Skeletal muscle cell (primary cell): Measurements from ENCODE around the gene BEST3.
"Not testable (repeated sequence)": the region's sequence is repeated elsewhere in the genome, so short reads cannot be mapped to it uniquely, and the experiment has no call there.

Experiments
- DNase-seq: peaks from one replicate; pipeline ENCODE4 v3.0.0-alpha.2; 2010; ENCODE audit warnings: low read depth
- H3K4me3 ChIP-seq: 2 replicates; pipeline ENCODE4 v1.5.1; 2011; ENCODE audit warnings: low read depth, mild to moderate bottlenecking, control low read depth, low read length, moderate library complexity

BEST3 gene

DNA sequence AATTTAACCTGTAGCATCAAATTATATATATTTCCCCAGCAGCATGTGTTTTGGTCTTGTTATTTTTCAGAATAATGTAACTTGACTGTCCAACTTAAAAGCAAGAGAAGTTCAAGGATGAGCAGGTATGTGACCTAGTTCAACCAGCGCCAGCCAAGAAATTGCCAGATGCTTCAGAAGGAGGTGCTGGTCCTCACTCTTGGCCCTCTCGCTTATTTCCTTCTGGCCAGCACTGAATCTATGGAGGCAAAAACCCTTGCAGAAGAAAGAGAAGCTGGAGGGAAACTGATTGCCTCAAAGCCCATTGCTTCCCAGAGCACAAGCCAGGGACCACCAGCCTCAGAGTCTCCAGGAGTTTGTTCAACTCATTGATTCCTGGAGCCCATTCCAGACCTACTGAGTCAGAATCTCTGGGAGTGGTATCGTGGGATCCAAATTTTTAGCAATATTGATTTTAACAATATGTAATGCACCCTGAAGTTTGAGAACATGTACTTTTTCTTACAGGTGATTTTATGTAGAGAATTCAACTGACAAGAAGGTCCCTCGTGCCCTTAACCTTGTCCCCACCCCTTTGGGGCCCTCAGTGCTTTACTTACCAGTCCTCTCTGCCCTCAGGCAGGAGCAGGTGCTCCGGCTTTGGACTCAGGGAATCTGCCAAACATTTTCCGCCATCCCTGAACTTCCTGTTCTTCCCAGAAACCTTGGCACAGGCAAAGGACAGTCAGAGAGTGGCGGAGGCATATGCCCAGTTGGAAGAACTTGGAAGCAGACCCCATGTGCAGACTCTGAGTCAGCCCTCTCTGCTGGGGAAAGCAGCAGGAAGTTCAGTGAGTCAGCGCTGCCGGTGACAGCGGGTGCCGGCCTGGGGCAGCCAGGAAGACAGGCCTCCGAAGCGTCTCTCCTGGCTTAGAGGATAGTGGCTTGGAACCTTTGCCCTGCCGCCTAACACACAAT lies 10.4 kb downstream of the BEST3 start:
- peak; percentile 83 for DNase-seq
- no peak overlapping the region for H3K4me3 ChIP-seq

DNA sequence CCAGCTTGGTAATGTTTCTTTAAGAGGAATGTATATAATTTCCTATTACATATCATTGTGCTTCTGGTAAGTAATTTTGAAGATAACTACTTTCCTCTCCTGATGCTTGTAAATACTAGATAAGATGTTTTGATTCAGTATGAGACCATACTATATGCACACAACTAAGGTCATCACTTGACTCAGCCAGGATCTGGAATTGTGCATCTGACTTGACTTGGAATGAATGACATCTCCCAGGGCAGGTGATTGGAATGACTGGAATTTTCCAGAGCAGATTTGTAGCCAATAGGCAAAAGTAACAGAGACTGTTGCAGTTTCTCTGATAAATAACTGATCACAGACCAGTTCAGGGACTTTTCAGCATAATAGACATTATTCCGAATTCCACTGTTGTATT lies 11.1 kb downstream of the BEST3 start:
- H3K4me3 ChIP-seq, result no peak overlapping the region
- DNase-seq, result no peak

DNA sequence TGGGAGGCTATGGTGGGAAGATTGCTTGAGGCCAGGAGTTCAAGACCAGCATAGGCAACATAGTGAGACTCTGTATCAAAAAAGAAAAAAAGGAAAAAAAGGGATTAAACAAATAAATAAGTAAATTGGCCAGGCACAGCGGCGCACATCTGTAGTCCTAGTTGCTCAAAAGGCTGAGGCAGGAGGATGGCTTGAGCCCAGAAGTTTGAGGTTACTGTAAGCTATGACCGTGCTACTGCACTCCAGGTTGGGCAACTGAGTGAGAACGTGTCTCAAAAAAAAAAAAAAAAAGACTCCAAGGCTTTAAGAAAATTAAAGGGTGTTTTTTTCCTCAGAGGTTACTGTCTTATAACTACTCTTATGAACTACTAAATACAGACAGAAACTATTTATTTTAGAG lies 11.7 kb downstream of the BEST3 start:
- H3K4me3 ChIP-seq, result no peak overlapping the region
- no peak for DNase-seq

DNA sequence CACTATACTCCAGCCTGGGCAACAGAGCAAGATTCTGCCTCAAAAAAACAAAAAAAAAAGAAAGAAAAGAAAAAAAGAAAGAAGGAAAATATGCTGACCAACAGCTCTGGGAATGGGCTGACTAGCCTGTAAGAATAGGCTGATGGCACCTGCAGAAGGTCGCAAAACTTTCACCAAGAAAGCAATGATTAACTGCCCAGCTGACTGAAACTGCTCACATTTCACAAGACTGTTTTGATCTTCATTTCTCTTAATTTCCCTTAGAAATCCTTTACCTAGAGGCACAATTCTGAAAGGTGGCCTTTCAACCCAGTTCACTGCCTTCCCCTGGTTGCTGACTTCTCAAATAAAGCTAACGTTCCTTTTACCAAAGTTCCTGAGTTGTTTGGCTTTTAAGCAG lies 12.4 kb downstream of the BEST3 start:
- no peak overlapping the region for H3K4me3 ChIP-seq
- no peak for DNase-seq

DNA sequence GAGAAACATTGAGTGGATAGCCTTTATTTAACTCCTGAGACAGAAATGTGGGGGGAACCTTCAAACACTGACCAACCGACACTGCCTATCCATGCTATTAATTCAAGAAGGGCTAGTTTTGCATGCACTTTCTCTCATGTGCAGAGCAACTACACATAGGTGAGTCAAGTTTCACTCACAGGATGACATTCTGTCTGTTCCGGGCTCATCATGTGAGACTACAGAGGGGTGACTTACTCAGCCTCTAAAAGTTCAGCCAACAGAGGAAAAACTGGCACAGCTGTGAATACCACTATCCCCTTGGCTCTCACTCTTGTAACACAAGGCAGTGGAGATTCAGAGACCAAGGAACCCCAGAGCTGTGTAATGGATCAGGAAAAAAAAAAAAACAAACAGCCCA lies 13.3 kb downstream of the BEST3 start:
- H3K4me3 ChIP-seq, result no peak overlapping the region
- peak; percentile 67 for DNase-seq

DNA sequence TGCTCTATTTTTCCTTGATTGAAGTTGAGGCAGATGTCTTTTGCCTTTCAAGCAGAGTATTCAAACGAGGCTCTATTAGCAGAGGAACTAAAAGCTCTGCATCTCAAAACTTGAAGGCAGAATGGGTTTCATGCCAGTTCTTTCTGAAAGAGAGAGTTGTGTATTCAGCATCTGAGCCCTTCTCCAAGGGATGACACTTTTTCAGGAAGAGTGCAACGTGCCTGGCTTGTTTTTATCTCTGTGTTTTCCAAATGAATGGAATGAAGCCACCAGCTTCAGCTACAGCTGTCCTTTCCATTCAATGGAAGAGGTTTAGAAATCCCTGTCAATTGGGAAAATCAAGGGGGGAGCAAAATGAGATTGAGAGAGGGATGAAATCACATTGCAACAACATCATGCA lies 14.6 kb downstream of the BEST3 start:
- no peak for DNase-seq
- no peak overlapping the region for H3K4me3 ChIP-seq

DNA sequence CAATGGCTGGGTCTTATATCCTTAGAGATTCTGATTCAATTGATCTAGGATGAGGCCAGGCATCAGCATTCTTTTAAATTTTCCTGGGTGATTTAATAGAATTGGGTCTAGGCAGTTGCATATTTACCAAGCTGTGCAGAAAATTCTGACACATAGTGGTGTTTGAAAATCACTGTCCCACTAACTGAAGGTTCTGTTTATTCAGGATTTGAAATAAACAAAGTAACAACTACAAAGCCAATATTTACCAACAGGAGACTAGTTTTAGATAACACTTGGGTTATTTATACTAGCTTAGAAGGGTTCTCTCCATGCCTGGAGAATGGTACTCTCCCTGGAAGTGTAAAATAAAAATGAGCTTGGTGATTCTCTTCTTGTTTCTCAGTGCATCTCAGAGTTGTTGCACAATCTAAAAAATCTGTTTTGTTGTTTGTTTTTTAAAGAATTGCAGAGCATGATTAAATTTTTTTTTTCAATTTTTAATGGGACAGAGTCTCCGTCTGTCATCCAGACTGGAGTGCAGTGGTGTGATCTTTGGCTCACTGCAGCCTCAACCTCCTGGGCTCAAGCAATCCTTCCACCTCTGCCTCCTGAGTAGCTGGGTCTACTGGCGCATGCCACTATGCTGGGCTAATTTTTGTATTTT lies 16.9 kb downstream of the BEST3 start:
- no peak for DNase-seq
- H3K4me3 ChIP-seq, result no peak overlapping the region

DNA sequence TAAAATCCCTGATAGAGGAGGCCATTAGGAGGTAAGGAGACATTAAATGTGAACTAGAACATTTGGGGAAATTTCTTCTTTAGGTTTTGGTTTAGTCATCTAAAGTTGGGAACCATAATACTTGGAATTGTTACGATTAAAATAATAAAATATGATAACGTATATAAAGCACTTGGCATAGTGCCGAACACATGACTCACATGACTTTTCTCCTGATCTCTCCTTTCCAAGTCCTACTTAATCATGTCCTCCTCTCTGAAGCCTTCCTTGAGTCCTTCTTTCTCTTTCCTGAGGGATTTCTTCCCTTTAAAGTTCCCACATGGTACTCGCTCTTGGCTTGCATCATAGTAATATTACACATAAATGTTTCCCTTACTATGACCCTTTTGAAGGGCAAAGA lies 20.0 kb downstream of the BEST3 start:
- no peak overlapping the region for H3K4me3 ChIP-seq
- DNase-seq, result no peak

DNA sequence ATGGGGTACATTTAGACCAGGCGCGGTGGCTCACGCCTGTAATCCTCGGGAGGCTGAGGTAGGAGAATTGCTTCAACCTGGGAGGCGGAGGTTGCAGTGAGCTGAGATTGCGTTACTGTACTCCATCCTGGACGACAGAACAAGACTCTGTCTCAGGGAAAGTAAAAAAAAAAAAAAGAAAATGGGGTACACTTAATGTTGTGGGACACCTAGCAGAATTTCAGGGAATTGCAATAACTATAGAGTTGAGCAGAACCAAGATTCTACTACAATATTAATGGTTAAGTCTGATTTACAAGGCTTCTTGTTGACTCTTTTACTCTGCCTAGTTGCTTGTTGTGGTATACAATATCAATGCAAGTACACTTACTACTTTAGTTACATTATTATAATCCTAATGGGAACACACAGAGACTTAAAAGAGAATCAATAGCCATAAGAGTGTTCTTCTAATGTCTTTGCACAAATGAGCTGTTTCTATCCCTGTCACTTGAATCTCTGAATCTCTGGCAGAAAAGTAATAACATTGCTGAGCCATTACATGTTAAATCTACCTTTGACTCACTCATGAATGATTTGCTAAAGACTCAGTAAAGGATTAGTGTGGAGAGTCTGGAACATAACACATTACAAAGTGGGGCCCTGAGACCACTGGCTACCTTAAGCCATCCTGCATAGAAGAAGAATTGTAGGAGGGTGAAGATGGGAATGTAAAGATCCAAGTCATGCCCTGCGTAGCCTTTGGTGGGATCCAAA lies 22.7 kb downstream of the BEST3 start:
- H3K4me3 ChIP-seq, result no peak overlapping the region
- DNase-seq, result no peak

DNA sequence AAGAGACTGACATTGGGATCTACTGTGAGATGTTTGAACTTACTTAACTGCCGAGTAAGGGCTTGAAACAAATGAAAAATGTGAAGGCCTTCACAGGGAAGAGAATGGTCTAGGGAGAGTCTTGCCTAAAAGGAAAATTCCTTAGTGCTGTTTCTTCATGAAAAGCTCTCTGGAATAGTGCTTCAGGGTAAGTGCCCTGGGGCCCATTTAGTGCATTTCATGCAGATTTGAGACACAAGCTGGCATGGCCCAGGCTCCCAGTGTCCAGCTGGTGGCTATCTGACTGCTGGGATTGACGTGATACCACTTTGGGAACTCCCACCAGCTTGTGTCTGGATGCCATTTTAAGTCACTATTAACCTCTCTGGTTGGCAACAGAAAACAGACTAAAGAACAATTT lies 26.9 kb downstream of the BEST3 start:
- no peak for DNase-seq
- no peak overlapping the region for H3K4me3 ChIP-seq

DNA sequence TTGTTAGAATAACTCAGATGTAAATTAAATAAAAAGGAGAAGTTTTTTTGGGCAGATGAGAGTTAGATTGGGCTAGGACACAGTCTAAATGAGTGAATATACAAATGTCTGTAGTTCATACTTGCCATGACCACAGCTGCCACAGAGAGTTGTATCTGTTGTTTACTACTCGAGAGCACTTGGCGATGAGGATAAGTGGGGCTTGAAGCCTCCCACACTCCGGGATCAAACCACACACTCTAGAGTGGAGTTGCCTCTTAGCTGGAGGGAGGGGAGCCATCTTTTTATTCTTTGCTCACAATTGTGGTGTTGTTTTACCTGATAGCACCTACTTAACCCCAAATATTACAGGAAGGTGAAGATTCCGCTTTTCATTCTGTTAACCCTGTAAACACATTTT lies 27.5 kb downstream of the BEST3 start:
- no peak overlapping the region for H3K4me3 ChIP-seq
- DNase-seq, result no peak

DNA sequence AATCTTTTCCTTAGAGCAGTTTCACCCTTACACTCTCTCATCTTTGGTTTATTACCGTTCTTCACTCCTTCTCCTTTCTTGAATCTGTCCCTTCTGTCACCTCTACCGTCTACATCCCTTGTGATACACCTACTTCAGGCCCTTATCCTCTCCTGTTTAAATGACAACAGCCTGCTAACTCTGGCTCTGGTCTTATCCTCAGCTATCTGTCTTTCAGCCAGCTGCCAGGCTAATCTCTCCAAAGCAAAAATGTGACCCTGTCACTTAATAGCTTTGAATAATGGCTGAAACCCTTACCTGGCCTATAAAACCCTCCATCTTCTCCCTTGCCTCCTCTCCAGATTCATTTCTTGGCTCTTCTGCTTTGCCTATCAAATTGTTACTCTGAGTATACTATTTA lies 32.3 kb downstream of the BEST3 start:
- no peak overlapping the region for H3K4me3 ChIP-seq
- DNase-seq, result no peak

DNA sequence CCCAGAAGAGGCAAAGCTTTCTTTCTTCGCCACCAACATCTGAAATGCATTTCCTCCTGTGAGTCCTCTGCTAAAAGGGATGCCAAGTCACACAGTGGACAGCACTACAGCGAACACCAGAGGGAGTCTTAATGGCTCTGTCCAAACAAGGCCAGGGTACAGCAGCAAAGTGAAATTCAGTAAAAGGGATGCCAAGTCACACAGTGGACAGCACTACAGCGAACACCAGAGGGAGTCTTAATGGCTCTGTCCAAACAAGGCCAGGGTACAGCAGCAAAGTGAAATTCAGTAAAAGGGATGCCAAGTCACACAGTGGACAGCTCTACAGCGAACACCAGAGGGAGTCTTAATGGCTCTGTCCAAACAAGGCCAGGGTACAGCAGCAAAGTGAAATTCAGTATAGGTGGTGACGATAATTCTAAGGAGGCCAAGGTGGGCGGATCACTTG lies 34.1 kb downstream of the BEST3 start:
- not testable (repeated sequence) for DNase-seq, H3K4me3 ChIP-seq

DNA sequence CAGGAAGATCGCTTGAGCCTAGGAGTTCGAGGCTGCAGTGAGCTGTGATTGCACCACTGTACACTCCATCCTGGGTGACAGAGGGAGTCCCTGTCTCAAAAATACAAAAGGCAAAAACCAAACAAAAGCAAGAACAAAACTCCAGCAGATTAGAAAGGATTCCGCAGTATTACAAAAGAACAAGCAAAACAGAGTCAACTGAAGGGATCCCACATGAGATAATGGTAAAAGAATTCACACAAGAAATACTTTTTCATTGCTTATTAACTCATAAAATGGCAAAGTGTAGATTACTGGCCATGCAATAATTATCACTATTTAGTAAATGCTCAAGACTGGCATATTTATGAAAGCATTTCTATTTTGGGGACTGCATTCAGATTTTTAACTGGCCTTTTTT lies 35.4 kb downstream of the BEST3 start:
- no peak overlapping the region for H3K4me3 ChIP-seq
- DNase-seq, result no peak

DNA sequence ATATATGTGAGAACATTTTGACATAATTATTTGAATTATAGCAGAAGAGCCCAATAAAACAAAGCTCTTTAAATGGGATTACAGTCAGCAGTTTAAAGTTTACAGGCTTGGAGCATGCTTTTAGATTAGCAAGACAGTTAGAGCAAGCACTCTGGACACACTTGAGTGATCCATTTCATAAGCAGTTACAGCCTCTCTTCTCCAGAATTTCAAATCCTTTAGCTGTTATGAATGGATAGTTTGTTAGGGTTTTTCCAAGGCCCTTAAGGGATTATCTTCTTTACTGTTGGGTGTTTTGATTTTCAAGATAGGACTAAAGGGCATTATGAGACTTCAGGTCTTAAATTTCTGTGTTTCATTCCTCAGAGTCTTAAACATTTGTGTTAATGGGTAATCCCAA lies 36.3 kb downstream of the BEST3 start:
- no peak for DNase-seq
- no peak overlapping the region for H3K4me3 ChIP-seq

DNA sequence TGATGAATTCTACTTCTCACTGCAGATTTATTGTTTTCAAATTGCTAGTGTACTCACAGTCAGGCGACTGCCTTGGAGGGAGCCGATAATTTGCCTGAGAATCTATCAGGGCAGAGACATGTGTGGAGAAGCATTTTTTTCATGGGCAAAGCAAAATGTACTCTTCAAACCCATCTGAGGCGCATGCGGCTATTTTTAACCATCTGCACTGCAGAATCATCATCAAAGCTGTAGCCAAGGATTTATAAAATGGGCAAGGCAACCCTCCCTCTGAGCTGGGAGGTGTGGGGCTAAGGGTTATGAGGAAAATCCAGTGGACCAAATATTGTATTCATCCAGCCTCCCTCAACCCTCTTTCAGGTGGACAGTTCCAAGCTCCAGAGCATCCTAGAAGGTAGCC lies 37.7 kb downstream of the BEST3 start:
- no peak for DNase-seq
- H3K4me3 ChIP-seq, result no peak overlapping the region

DNA sequence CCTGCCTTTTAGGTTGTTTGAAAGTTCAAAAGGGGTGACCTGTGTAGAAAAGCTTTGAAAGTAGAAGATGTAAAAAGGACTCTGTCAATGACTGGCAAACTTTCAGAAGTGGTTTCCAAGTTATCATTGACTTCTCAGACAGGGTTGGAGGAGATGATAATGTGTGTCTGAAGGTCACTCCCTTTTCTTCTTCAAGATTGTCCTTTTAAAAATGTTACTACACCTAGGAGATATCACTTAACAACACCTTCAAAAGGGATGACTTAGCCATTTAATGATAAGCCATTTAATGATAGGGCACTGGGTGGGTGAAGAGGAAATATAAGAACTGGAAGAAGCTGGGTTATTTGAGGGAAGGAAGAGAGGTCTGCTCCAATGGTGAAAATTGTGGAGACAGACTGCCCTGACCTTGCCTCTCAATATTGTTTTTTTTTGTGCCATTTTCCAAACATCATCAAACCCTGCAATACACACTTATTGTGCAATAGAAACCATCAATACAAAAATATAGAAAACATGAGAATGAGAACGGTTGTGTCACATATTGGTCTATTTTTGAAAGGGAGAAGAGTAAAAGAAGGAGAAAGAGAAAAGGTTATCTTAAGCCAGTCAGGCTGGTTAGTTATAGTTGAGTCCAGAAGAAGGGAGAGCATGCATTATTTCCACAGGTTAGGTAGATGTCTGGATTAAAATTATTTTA lies 38.8 kb downstream of the BEST3 start:
- DNase-seq, result no peak

DNA sequence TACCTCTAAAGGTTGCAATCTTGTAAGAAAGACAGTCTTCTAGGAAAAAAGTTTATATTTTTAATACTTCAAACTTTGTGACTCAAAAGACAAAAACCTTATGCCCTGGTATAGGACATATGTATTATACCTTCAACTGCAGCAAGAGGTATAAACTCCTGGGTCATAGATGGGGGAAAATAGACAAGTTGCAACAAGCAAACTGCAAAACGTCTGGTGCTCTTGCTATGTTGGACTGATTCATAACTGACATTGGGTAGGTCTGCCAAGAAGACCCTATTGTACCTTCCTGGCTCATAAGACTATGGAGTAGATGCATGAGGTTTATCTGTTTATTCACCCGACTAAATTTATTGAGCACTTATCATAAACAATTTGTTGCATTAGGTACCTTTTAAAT lies 40.9 kb downstream of the BEST3 start:
- no peak for DNase-seq
- no peak overlapping the region for H3K4me3 ChIP-seq

More for the DNA sequence above, 38.8 kb downstream of the BEST3 start:
- no peak overlapping the region for H3K4me3 ChIP-seq

DNA sequence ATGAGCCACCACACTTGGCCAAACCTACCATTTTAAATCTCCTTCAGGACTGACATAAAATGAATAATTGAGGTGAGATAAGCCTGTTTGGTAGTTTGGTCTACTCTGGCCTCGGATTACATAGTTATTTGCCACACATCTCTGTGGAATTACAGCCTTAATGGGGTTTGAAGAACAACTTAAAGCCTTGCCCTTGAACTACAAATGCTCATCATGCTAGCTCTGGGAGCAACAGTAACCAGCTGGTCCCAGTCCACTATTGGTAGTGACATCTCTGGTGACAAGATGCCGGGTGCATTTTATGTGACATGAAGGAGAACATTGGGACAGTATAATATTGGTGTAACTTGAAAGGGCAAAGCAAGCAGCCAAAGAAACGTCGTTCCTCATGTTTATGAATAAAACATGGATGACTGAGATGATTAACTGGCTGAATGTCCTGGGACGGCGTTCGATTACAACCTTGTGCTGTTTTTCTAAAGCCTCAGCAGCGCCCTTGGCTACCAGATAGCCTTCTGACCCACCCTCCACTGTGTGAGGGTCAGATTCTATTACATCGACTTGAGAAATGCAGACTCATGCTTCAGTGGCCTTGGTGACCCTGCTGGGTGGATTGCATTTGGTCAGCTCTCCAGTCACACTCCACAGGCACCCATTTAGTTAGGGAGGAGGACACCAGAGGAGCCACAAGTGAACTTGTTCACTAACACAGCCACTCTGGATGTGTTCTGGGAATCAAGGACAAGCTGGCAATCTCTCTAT lies 41.5 kb downstream of the BEST3 start:
- H3K4me3 ChIP-seq, result no peak overlapping the region
- DNase-seq, result no peak
